SK-N-SH (cell line): ENCODE data around the gene INPP5A. TPM values are rescaled to one million over a fixed set of nuclear protein-coding genes. Genes with fewer than 3 reads are reported as not detected.

Experiments
- CTCF ChIA-PET: fragments of 300-600, 350-600 bp; formaldehyde crosslinking; extraction: SDS; loops from one replicate; lab custom pipeline; 2021; lab: Yijun Ruan, JAX
- POLR2A ChIA-PET: fragments of 350-600 bp; sonication (Branson Sonifier 250); formaldehyde crosslinking; extraction: SDS; loops from one replicate; lab custom pipeline; 2020; ENCODE audit warnings: antibody characterized with exemption, inconsistent platforms; lab: Yijun Ruan, JAX
- DNase-seq: peaks from one replicate; pipeline ENCODE4 v3.0.0; 2012
- H2AFZ ChIP-seq: fragments of 200-600 bp; sonication (generic); 2 replicates; pipeline ENCODE4 v1.8.1; 2016; ENCODE audit warnings: antibody characterized with exemption, mild to moderate bottlenecking, low read depth
- H3F3A ChIP-seq: fragments of 200-600 bp; sonication (generic); replicated peaks from 2 replicates; pipeline ENCODE3; 2016; ENCODE audit warnings: antibody characterized with exemption, mild to moderate bottlenecking; ENCODE audit not compliant: insufficient read depth
- H3K27ac ChIP-seq, 2 experiments: fragments of 200-500 bp in 1 of 2; fragments of 200-600 bp in 1 of 2; sonication (Bioruptor generic) in 1 of 2; sonication (generic), shearing (Covaris generic) in 1 of 2; 2 replicates each; pipeline versions ENCODE4 v1.5.1 to v1.6.1; 2014 to 2016; ENCODE audit warnings: low read depth in 2 of 2, inconsistent platforms in 1 of 2, low read length in 1 of 2, mild to moderate bottlenecking in 1 of 2, mixed read lengths in 1 of 2
- H3K27me3 ChIP-seq: fragments of 200-600 bp; sonication (generic), shearing (Covaris generic); 2 replicates; pipeline ENCODE4 v1.6.1; 2016; ENCODE audit warnings: mixed run types; ENCODE audit not compliant: insufficient read depth
- H3K36me3 ChIP-seq, 2 experiments: fragments of 200-500 bp in 1 of 2; fragments of 200-600 bp in 1 of 2; sonication (Bioruptor generic) in 1 of 2; sonication (generic) in 1 of 2; replicated peaks in 1 of 2; 2 replicates each; pipeline versions ENCODE3 to v1.5.1; 2014 to 2016; ENCODE audit warnings: low read length in 1 of 2, mild to moderate bottlenecking in 1 of 2; ENCODE audit not compliant: insufficient read depth in 2 of 2, control insufficient read depth in 1 of 2
- H3K4me1 ChIP-seq, 2 experiments: fragments of 200-500 bp in 1 of 2; fragments of 200-600 bp in 1 of 2; sonication (Bioruptor generic) in 1 of 2; sonication (generic), shearing (Covaris generic) in 1 of 2; 2 replicates each; pipeline versions ENCODE4 v1.5.1 to v1.6.1; 2014 to 2016; ENCODE audit warnings: low read depth in 1 of 2, low read length in 1 of 2, mixed run types in 1 of 2; ENCODE audit not compliant: insufficient read depth in 2 of 2, control insufficient read depth in 1 of 2
- H3K4me2 ChIP-seq: fragments of 200-600 bp; sonication (generic), shearing (Covaris generic); 2 replicates; pipeline ENCODE4 v1.6.1; 2017; ENCODE audit warnings: mixed run types
- H3K4me3 ChIP-seq, 2 experiments: fragments of 200-500 bp in 1 of 2; fragments of 200-600 bp in 1 of 2; sonication (Bioruptor generic) in 1 of 2; sonication (generic), shearing (Covaris generic) in 1 of 2; 2 replicates each; pipeline versions ENCODE4 v1.5.1 to v1.8.1; 2014 to 2016; ENCODE audit warnings: low read depth in 2 of 2, inconsistent platforms in 1 of 2, low read length in 1 of 2, mild to moderate bottlenecking in 1 of 2, mixed read lengths in 1 of 2, moderate library complexity in 1 of 2
- H3K79me2 ChIP-seq: fragments of 200-600 bp; sonication (generic); 2 replicates; pipeline ENCODE4 v1.8.1; 2017; ENCODE audit warnings: mild to moderate bottlenecking; ENCODE audit not compliant: insufficient read depth
- H3K9ac ChIP-seq: fragments of 200-600 bp; sonication (generic); 2 replicates; pipeline ENCODE4 v1.6.1; 2017; ENCODE audit warnings: mixed run types
- H3K9me2 ChIP-seq: fragments of 200-600 bp; sonication (generic); 2 replicates; pipeline ENCODE4 v1.6.1; 2017; ENCODE audit warnings: mixed run types
- H3K9me3 ChIP-seq: fragments of 200-600 bp; sonication (generic); 2 replicates; pipeline ENCODE4 v1.6.1; 2017; ENCODE audit warnings: mixed run types, mild to moderate bottlenecking, moderate library complexity
- H4K20me1 ChIP-seq: fragments of 200-600 bp; sonication (generic); 2 replicates; pipeline ENCODE4 v1.6.1; 2017; ENCODE audit warnings: mild to moderate bottlenecking, mixed run types; ENCODE audit not compliant: insufficient read depth
- CHD2 ChIP-seq: fragments of 150-350 bp; IDR thresholded peaks from 2 replicates; pipeline ENCODE4 v1.6.1; 2018; ENCODE audit warnings: low read length; ENCODE audit not compliant: partially characterized antibody
- ELF1 ChIP-seq: IDR thresholded peaks from 2 replicates; pipeline ENCODE4 v1.4.0; 2012
- EP300 ChIP-seq, 2 experiments: IDR thresholded peaks; 2 replicates each; pipeline versions ENCODE4 v1.4.0 to v1.6.1; 2012; ENCODE audit warnings: borderline replicate concordance in 1 of 2, low read depth in 1 of 2, low read length in 1 of 2
- EZH2phosphoT487 ChIP-seq: fragments of 200-600 bp; sonication (generic); IDR thresholded peaks from 2 replicates; pipeline ENCODE4 v1.6.1; 2017; ENCODE audit warnings: low read depth, mixed run types, mild to moderate bottlenecking, antibody characterized with exemption, moderate library complexity, borderline replicate concordance
- FOXJ3 ChIP-seq: sonication (generic); formaldehyde crosslinking; IDR thresholded peaks from 2 replicates; pipeline ENCODE4 v1.5.1; 2020; ENCODE audit warnings: mild to moderate bottlenecking, missing genetic modification reagents
- GABPA ChIP-seq: IDR thresholded peaks from 2 replicates; pipeline ENCODE4 v1.4.0; 2012; ENCODE audit warnings: low read depth, mild to moderate bottlenecking
- GATA2 ChIP-seq: sonication (generic); formaldehyde crosslinking; IDR thresholded peaks from 2 replicates; pipeline ENCODE4 v1.5.0; 2020; ENCODE audit warnings: mild to moderate bottlenecking, missing genetic modification reagents
- MEF2A ChIP-seq: IDR thresholded peaks from 2 replicates; pipeline ENCODE4 v1.4.0; 2012; ENCODE audit warnings: low read depth, borderline replicate concordance
- NFIC ChIP-seq: IDR thresholded peaks from 2 replicates; pipeline ENCODE4 v1.4.0; 2012; ENCODE audit warnings: borderline replicate concordance
- NRF1 ChIP-seq: IDR thresholded peaks from 2 replicates; pipeline ENCODE4 v1.6.1; 2012; ENCODE audit warnings: low read depth, mild to moderate bottlenecking, low read length
- POLR2AphosphoS5 ChIP-seq: IDR thresholded peaks from 2 replicates; pipeline ENCODE4 v1.6.1; 2012; ENCODE audit warnings: low read depth, low read length
- RFX5 ChIP-seq: IDR thresholded peaks from 2 replicates; pipeline ENCODE4 v1.6.1; 2012; ENCODE audit warnings: mild to moderate bottlenecking, improper control_type of control experiment, low read length
- RXRA ChIP-seq: IDR thresholded peaks from 2 replicates; pipeline ENCODE4 v1.4.0; 2012; ENCODE audit warnings: low read depth, mild to moderate bottlenecking, borderline replicate concordance
- TAF1 ChIP-seq: IDR thresholded peaks from 2 replicates; pipeline ENCODE4 v1.6.1; 2012; ENCODE audit warnings: low read depth, mild to moderate bottlenecking, low read length, moderate library complexity, borderline replicate concordance
- TCF12 ChIP-seq: IDR thresholded peaks from 2 replicates; pipeline ENCODE4 v1.4.0; 2012
- TEAD4 ChIP-seq: IDR thresholded peaks from 2 replicates; pipeline ENCODE4 v1.4.0; 2012; ENCODE audit warnings: mild to moderate bottlenecking, borderline replicate concordance; ENCODE audit not compliant: insufficient read depth
- WGBS: methylation state at CpG from one replicate; pipeline ENCODE4 v1.1.6; 2017; ENCODE audit warnings: low lambda C conversion rate; 5-methylcytosine and 5-hydroxymethylcytosine counted together
- polyA plus RNA-seq, 3 experiments: library from polyadenylated mRNA; depleted of rRNA; stranded (reverse); fragments of >200 nt; gene quantifications; 2 replicates each; pipeline ENCODE4 v1.2.3, GENCODE V29; 2012
- TF ChIP-seq, protein P1 (sequence below): IDR thresholded peaks from 2 replicates; pipeline ENCODE4 v1.4.0; 2012; ENCODE audit warnings: low read depth, borderline replicate concordance
- TF ChIP-seq, protein P2 (sequence below): fragments of 150-350 bp; IDR thresholded peaks from 2 replicates; pipeline ENCODE4 v1.6.1; 2016; ENCODE audit warnings: mild to moderate bottlenecking, low read depth, low read length
- TF ChIP-seq, protein P3 (sequence below): IDR thresholded peaks from 2 replicates; pipeline ENCODE4; 2012

Gene INPP5A
- polyA plus RNA-seq, 1 of the 3 experiments (the other 2 are of a cell fraction), result 12.0 TPM

DNA sequence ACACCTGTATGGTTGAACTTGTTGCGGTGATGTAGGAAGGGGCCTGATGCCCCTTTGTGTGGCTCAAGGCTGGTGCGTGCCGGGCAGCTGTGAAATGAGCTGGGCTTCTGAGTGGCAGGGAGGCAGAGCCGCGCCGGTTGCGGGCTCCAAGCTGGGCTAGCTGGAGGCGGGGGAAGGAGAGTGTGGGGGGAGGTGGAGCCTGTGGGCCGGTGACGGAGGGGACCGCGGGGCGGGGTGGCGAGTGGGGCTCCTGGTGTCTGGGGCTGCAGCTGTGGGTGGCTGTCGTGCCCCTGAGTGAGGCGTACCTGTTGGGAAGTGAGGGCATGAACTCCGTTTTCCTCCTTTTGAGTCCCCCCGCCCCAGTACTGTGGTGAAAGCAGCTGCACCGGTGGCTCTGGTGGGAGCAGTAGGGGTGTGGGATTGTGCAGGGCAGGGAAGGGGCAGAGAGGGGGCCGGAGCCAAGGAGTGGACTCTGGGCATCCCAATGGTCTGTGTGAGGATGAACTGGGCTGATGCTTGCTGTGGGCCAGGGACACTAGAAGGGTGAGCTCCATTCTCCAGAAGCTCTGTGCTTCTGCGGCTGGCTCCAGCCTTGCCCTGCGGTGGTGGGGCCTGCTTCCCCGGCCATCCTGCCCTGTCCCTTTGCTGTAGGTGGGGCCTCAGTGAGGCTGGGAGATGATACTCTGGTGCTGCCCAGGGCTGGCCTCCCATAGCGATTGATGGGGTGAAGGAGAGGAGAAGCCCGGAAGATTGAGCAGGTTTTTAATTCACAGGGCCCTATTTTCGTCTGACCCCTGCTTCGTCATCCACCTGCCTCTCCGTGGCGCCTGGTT is 41.7 kb downstream of the INPP5A start:
- H3K36me3 ChIP-seq, result no peaks in the 10 kb centered on the region
- no peak overlapping the region for H3K9ac ChIP-seq
- H3F3A ChIP-seq, result no peaks in the 10 kb centered on the region
- POLR2A ChIA-PET, result no interaction called here
- CTCF ChIA-PET, result interaction anchor here (1.0 kb wide), 2 partner anchors 8 to 14 kb away, joined by 3 read pairs; no protein-coding TSS in a partner anchor
- WGBS, result 94% methylated on average over 23 of the region's 29 CpGs
- no peak overlapping the region for H2AFZ ChIP-seq
- no peak overlapping the region for H3K4me3 ChIP-seq
- no peak for DNase-seq
- H4K20me1 ChIP-seq, result peaks cover 45% of the 10 kb centered on the region
- no peak overlapping the region for H3K4me2 ChIP-seq
- H3K79me2 ChIP-seq, result peaks cover 25% of the 10 kb centered on the region
- no peaks in the 10 kb centered on the region for H3K27me3 ChIP-seq
- no peak overlapping the region for H3K27ac ChIP-seq
- peaks cover 0 to 22% of the 10 kb centered on the region in 2 experiments; a peak in 1 of 4 replicates for H3K4me1 ChIP-seq
- H3K9me3 ChIP-seq, result no peaks in the 10 kb centered on the region
- H3K9me2 ChIP-seq, result no peaks in the 10 kb centered on the region
- TF ChIP-seq EP300 (IDR thresholded peaks at IDR 0.05; ENCODE audit: borderline replicate concordance in 1 of 2, low read depth in 1 of 2, low read length in 1 of 2) (no peak), GABPA (no peak), TEAD4 (no peak), NRF1 (no peak), EZH2phosphoT487 (no peak), NFIC (no peak), RXRA (no peak), GATA2 (no peak), FOXJ3 (CRISPR knock-in tag) (no peak), TCF12 (no peak), TAF1 (no peak), POLR2AphosphoS5 (no peak)
- TF ChIP-seq, protein P1, sequence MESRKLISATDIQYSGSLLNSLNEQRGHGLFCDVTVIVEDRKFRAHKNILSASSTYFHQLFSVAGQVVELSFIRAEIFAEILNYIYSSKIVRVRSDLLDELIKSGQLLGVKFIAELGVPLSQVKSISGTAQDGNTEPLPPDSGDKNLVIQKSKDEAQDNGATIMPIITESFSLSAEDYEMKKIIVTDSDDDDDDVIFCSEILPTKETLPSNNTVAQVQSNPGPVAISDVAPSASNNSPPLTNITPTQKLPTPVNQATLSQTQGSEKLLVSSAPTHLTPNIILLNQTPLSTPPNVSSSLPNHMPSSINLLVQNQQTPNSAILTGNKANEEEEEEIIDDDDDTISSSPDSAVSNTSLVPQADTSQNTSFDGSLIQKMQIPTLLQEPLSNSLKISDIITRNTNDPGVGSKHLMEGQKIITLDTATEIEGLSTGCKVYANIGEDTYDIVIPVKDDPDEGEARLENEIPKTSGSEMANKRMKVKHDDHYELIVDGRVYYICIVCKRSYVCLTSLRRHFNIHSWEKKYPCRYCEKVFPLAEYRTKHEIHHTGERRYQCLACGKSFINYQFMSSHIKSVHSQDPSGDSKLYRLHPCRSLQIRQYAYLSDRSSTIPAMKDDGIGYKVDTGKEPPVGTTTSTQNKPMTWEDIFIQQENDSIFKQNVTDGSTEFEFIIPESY, result no peak
- TF ChIP-seq, protein P2, sequence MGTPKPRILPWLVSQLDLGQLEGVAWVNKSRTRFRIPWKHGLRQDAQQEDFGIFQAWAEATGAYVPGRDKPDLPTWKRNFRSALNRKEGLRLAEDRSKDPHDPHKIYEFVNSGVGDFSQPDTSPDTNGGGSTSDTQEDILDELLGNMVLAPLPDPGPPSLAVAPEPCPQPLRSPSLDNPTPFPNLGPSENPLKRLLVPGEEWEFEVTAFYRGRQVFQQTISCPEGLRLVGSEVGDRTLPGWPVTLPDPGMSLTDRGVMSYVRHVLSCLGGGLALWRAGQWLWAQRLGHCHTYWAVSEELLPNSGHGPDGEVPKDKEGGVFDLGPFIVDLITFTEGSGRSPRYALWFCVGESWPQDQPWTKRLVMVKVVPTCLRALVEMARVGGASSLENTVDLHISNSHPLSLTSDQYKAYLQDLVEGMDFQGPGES, result no peak

DNA sequence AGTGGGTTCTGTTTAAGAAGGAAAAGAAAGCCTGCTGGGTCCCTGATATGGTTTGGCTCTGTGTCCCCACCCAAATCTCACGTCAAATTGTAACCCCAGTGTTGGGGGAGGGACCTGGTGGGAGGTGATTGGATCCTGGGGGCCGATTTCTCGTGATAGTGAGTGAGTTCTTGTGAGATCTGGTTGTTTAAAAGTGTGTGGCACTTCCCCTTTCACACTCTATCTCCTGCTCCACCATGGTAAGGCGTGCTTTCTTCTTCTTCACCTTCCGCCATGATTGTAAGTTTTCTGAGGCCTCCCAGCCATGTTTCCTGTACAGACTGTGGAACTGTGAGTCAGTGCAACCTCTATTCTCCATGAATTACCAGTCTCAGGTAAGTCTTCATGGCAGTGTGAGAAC is 42.6 kb downstream of the INPP5A start:
- TF ChIP-seq CHD2 (no peak), MEF2A (no peak), RFX5 (no peak), ELF1 (no peak)
- TF ChIP-seq, protein P3, sequence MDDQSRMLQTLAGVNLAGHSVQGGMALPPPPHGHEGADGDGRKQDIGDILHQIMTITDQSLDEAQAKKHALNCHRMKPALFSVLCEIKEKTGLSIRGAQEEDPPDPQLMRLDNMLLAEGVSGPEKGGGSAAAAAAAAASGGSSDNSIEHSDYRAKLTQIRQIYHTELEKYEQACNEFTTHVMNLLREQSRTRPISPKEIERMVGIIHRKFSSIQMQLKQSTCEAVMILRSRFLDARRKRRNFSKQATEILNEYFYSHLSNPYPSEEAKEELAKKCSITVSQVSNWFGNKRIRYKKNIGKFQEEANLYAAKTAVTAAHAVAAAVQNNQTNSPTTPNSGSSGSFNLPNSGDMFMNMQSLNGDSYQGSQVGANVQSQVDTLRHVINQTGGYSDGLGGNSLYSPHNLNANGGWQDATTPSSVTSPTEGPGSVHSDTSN, result no peak
- ChIA-PET CTCF (interaction anchor here (0.8 to 2.5 kb wide), 3 partner anchors 50 to 121 kb away, joined by 3 to 7 read pairs (median 3); no protein-coding TSS in a partner anchor), POLR2A (no interaction called here)
- DNase-seq, result no peak
- Histone ChIP-seq H3K9me3 (no peaks in the 10 kb centered on the region), H3K9ac (no peak overlapping the region), H3K27ac (no peak overlapping the region), H4K20me1 (peaks cover 45% of the 10 kb centered on the region), H3K36me3 (no peaks in the 10 kb centered on the region), H3K4me3 (no peak overlapping the region), H3F3A (no peaks in the 10 kb centered on the region), H3K9me2 (no peaks in the 10 kb centered on the region), H3K4me2 (no peak overlapping the region), H3K27me3 (no peaks in the 10 kb centered on the region), H3K79me2 (peaks cover 23% of the 10 kb centered on the region), H2AFZ (no peak overlapping the region), H3K4me1 (peaks cover 0 to 16% of the 10 kb centered on the region in 2 experiments; a peak in 1 of 4 replicates)
- 93% methylated on average over 5 of the region's 5 CpGs for WGBS
